ENCODE results near the gene NIT1.

NIT1 gene

GRCh38 chr1:161117759-161118581 lies at the start of gene NIT1, which contains the start of gene PFDN2:
NIT1 (plus strand) TSS chr1:161118105; CDS start chr1:161118177, 72 bp downstream.
PFDN2 (minus strand) TSS chr1:161118037; CDS start chr1:161118026, 11 bp downstream.
- peak; percentile 95 for DNase-seq (ENCODE audit: low spot score)

GRCh38 chr1:161068306-161069234 lies 49.3 kb upstream of the NIT1 start:
- DNase-seq (ENCODE audit: low spot score), result peak; percentile 51

- DNase-seq (ENCODE audit: low spot score), result no peak
These were observed 48.7 kb upstream of the NIT1 start for GRCh38 chr1:161069241-161069640.

- DNase-seq (ENCODE audit: low spot score), result no peak
These were observed 48.1 kb upstream of the NIT1 start, which contains the start of gene ARHGAP30 for GRCh38 chr1:161069731-161070270. ARHGAP30 (minus strand) TSS chr1:161069891; CDS start chr1:161069624, 267 bp downstream.

GRCh38 chr1:161070761-161071160 lies 47.1 kb upstream of the NIT1 start:
- DNase-seq (ENCODE audit: low spot score), result no peak

DNA sequence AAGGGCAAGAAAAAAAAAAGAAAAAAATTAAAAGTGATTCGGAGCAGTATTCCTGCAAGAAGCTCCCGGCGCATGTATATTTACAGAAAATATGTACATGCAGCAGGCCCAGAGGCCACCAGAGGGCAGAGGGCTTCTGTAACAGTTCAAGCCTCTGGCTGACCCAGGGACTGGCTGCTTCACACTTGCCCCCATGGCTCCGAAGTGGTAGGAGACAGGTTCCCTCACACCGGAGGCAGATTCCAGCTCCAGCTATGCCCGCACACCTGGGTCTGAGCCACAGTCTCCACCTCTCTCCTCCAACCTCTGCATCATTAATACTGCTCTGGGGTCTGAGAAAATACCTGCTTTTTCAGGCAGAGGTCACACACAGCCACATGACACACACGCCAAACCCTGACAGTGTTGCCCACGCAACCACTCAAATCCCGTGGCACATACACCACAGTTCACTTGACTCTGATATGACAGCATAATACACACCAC lies 46.0 kb upstream of the NIT1 start:
- DNase-seq (ENCODE audit: low spot score), result peak; percentile 75

GRCh38 chr1:161072751-161073449 lies 45.0 kb upstream of the NIT1 start:
- DNase-seq (ENCODE audit: low spot score), result no peak

- DNase-seq (ENCODE audit: low spot score), result no peak
These were observed 44.3 kb upstream of the NIT1 start for GRCh38 chr1:161073474-161074121.

DNA sequence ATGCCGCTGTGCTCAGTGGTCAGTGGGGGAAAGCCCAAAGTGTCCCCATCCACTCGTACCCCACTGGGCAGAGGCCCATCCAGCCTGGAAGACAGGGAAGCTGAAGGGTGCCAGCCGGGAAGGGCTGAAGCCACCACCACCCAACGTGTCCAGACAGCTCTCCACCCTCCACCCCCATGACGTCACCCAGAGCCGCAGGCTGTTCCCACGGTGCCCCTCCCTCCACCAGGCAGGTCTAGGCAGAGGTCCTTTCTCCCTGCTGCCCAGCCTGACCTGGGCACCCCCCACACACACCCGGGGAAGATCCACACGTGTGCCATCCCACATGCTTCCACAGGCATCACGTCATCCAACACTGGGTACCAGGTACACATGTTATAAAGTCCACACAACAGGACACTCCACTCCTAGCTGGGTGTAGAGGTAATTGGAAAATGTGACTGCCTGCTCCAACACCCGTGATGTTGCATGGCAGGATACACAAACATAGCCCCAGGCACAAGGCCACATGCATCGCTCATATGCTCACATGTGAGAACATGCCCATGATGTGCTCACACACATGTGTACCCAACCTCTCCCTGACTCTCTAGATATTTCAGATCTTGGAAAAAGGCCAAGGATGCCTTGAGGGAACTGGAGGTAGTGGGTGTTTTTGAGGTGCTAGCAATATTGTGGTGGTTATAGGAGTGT lies 43.1 kb upstream of the NIT1 start:
- DNase-seq (ENCODE audit: low spot score), result no peak

- no peak for DNase-seq (ENCODE audit: low spot score)
These were observed 41.5 kb upstream of the NIT1 start for GRCh38 chr1:161076410-161076809.

GRCh38 chr1:161077426-161077825 lies 40.5 kb upstream of the NIT1 start:
- DNase-seq (ENCODE audit: low spot score), result no peak

DNA sequence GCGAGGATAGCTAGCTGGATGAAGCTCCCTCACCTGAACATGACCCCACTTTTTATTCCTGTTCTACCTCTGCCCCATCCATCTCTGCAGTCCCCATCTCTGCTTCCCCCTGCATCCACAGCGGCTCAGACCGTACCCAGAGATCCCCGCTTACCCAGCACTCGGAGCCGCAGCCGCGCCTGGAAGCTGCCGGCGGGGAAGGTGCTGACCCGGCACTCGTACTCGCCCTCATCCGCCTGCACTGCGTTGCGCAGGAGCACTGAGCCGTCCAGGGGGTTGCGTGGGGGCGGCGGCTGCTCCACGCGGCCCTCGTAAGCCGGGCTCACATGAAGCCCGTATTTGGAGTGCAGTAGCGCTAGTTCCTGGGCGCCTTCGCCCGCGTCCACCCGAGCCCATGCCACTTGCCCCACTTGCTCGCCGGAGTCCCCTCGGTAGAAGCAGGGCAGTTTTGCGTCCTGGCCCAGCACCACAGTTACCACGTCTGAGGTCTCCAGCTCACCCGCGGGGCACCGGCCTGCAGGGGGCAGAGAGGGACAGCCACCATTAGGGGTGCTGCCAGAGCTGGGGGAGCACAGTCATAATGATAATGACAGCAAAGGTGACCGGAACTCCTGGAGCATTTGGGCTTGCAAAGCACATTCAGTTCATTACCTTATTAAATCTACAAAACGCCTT lies 38.3 kb upstream of the NIT1 start:
- no peak for DNase-seq (ENCODE audit: low spot score)

- DNase-seq (ENCODE audit: low spot score), result peak; percentile 46
These were observed 37.2 kb upstream of the NIT1 start for GRCh38 chr1:161080441-161081405.

- no peak for DNase-seq (ENCODE audit: low spot score)
These were observed 36.4 kb upstream of the NIT1 start for GRCh38 chr1:161081519-161081918.

GRCh38 chr1:161082483-161082882 lies 35.4 kb upstream of the NIT1 start:
- no peak for DNase-seq (ENCODE audit: low spot score)

DNA sequence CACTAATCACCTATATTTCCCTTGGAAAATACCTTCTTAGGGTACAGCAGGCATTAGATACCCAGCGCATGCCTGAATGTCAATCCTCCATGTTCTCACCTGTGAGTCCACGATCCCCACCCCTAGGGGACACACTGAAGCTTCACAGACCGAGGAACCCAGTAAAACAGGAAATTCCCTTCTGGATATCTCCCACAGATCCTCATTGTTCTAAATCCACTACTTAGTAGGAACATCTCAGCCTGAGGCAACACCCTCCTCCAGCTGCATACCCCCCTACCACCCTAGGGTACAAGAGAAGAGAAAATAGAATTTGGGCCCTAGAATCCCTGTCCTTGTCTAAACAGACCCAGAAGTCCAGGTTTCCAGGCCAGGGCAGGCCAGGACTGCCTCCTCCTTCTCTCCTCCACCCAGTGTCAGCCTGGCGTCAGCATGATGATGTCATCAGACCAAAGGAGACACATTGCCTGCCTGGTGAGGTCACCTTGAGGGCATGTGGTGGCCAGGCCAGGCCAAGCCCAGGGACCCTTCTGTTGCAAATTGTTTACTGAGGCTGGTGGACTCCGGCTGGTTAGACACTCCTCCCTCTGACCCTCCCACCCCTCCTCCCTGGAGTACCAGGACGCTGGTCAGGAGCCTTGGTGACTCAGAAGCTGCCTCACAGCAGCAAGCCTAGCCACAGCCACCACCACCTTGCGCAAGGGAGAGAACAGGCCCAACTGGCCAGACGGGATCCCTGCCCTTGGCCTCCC lies 34.7 kb upstream of the NIT1 start:
- peak; percentile 94 for DNase-seq (ENCODE audit: low spot score)

GRCh38 chr1:161083748-161084596 lies 33.9 kb upstream of the NIT1 start:
- DNase-seq (ENCODE audit: low spot score), result peak; percentile 29
